ENCODE results near the gene ENO2.

GRCh38 chr12:6917491-6918231, 3.3 kb downstream of the ENO2 start:
- TF ChIP-seq POLR2AphosphoS5 (IDR thresholded peaks at IDR 0.05) (no peak), POLR2A (IDR thresholded peaks at IDR 0.05) (no peak)
- TF ChIP-seq, protein P1, sequence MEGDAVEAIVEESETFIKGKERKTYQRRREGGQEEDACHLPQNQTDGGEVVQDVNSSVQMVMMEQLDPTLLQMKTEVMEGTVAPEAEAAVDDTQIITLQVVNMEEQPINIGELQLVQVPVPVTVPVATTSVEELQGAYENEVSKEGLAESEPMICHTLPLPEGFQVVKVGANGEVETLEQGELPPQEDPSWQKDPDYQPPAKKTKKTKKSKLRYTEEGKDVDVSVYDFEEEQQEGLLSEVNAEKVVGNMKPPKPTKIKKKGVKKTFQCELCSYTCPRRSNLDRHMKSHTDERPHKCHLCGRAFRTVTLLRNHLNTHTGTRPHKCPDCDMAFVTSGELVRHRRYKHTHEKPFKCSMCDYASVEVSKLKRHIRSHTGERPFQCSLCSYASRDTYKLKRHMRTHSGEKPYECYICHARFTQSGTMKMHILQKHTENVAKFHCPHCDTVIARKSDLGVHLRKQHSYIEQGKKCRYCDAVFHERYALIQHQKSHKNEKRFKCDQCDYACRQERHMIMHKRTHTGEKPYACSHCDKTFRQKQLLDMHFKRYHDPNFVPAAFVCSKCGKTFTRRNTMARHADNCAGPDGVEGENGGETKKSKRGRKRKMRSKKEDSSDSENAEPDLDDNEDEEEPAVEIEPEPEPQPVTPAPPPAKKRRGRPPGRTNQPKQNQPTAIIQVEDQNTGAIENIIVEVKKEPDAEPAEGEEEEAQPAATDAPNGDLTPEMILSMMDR (IDR thresholded peaks at IDR 0.05) = no peak

All from upper lobe of left lung (tissue), 4 donors.